GDM1 (cell line): ENCODE results near the gene OCRL.
A peak's percentile ranks its signal among the peaks of the same experiment; 100 is the strongest.

Experiments used
- DNase-seq: peaks from one replicate; lab custom pipeline; 2025; lab: John Stamatoyannopoulos, UW

OCRL gene

GRCh38 chrX:129540068-129540653 is at the start of gene OCRL:
TSS of gene OCRL (plus strand) at chrX:129540259. CDS start at chrX:129540440, 181 bp downstream.
- DNase-seq: peak; percentile 43

- DNase-seq: no peak
Measured at GRCh38 chrX:129490330-129490729, 49.7 kb upstream of the OCRL start.

GRCh38 chrX:129493643-129494042 is 46.4 kb upstream of the OCRL start:
- no peak for DNase-seq

GRCh38 chrX:129494887-129495286 is 45.2 kb upstream of the OCRL start:
- no peak for DNase-seq

- DNase-seq: no peak
Measured at GRCh38 chrX:129495900-129496299, 44.2 kb upstream of the OCRL start.

- no peak for DNase-seq
Measured at GRCh38 chrX:129496625-129497024, 43.4 kb upstream of the OCRL start.

- DNase-seq: no peak
Measured at GRCh38 chrX:129497146-129497843, 42.8 kb upstream of the OCRL start.

- DNase-seq: no peak
Measured at GRCh38 chrX:129510331-129510730, 29.7 kb upstream of the OCRL start.

- no peak for DNase-seq
Measured at GRCh38 chrX:129511689-129512088, 28.4 kb upstream of the OCRL start.

GRCh38 chrX:129512409-129512808 is 27.6 kb upstream of the OCRL start:
- no peak for DNase-seq

GRCh38 chrX:129516402-129516801 is 23.7 kb upstream of the OCRL start:
- no peak for DNase-seq

GRCh38 chrX:129520151-129520550 is 19.9 kb upstream of the OCRL start:
- DNase-seq: no peak

- no peak for DNase-seq
Measured at GRCh38 chrX:129522184-129523078, 17.6 kb upstream of the OCRL start.

- no peak for DNase-seq
Measured at GRCh38 chrX:129523079-129523911, 16.8 kb upstream of the OCRL start, which contains the start of gene SMARCA1. TSS of gene SMARCA1 (minus strand) at chrX:129523490. CDS start at chrX:129523370, 120 bp downstream.

- DNase-seq: no peak
Measured at GRCh38 chrX:129524250-129524850, 15.7 kb upstream of the OCRL start.

GRCh38 chrX:129525162-129525561 is 14.9 kb upstream of the OCRL start:
- no peak for DNase-seq

- no peak for DNase-seq
Measured at GRCh38 chrX:129525896-129526295, 14.2 kb upstream of the OCRL start.

- DNase-seq: no peak
Measured at GRCh38 chrX:129529685-129530281, 10.3 kb upstream of the OCRL start.

- no peak for DNase-seq
Measured at GRCh38 chrX:129530410-129530809, 9.6 kb upstream of the OCRL start.

GRCh38 chrX:129531132-129531531 is 8.9 kb upstream of the OCRL start:
- DNase-seq: no peak
